ENCODE results near the gene PRG2. TPM values are rescaled to one million over a fixed set of nuclear protein-coding genes. Genes with fewer than 3 reads are reported as not detected.

The PRG2 gene
- polyA plus RNA-seq, 2 of the 4 experiments (the other 2 are of a cell fraction): not detected

DNA sequence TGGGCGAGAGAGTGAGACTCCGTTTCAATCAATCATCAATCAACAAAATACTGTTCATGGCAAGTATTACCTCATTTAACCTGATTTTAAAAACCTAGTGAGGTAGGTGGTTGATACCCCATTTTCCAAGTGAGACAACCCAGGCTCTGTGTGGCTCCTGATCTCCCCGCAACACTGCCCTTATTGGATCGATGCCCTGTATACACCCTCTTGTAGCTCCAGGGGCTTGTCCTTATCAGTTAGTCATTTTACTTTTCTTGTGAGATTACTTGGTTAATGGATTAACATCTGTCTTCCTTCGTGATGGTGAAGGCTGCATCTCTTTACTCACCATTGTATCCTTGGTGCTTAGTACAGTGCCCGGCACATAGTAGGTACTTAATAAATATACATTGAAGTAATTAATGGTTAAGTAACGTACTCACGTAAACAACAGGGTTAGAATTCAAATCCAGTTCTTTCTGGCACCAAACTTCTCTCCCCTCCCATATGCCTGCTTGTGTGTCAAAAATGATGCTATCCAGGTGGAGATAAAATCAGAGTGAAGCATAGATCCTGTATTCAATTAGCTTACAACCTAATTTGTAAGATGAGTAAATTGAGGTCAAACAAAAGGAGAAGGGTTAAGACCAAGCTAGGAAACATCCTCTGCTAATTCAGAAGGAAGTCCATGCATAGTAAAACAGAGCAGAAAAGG lies 1.8 kb upstream of the PRG2 start:
- no peaks in the 10 kb centered on the region for H3K4me1 ChIP-seq
- no peaks in the 10 kb centered on the region for H3K9me3 ChIP-seq
- no peak overlapping the region for H3K4me2 ChIP-seq
- H3K4me3 ChIP-seq: no peak overlapping the region
- ChIA-PET CTCF (interaction anchor here (1.0 to 1.4 kb wide), 2 partner anchors 16 to 66 kb away, joined by 3 to 4 read pairs; no protein-coding TSS in a partner anchor), POLR2A (no interaction called here)
- no peak overlapping the region for H3K27ac ChIP-seq
- TF ChIP-seq EHMT2 (IDR thresholded peaks at IDR 0.05; ENCODE audit: low read depth) (no peak), FOXS1 (CRISPR knock-in tag; IDR thresholded peaks at IDR 0.05) (no peak), GATA3 (IDR thresholded peaks at IDR 0.05; ENCODE audit: borderline replicate concordance) (no peak), CHD4 (IDR thresholded peaks at IDR 0.05; ENCODE audit: borderline replicate concordance) (no peak), CBX8 (IDR thresholded peaks at IDR 0.05) (no peak), PHF8 (IDR thresholded peaks at IDR 0.05; ENCODE audit: borderline replicate concordance, low read depth) (no peak), NR3C1 (IDR thresholded peaks at IDR 0.05) (no peak), MYC (IDR thresholded peaks at IDR 0.05; ENCODE audit: borderline replicate concordance, low read length) (no peak), RFX5 (IDR thresholded peaks at IDR 0.05) (no peak), ZNF302 (CRISPR knock-in tag; IDR thresholded peaks at IDR 0.05) (no peak), ZC3H11A (IDR thresholded peaks at IDR 0.05) (no peak)
- TF ChIP-seq, protein P1, sequence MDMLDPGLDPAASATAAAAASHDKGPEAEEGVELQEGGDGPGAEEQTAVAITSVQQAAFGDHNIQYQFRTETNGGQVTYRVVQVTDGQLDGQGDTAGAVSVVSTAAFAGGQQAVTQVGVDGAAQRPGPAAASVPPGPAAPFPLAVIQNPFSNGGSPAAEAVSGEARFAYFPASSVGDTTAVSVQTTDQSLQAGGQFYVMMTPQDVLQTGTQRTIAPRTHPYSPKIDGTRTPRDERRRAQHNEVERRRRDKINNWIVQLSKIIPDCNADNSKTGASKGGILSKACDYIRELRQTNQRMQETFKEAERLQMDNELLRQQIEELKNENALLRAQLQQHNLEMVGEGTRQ (IDR thresholded peaks at IDR 0.05): no peak
- TF ChIP-seq, protein P2, sequence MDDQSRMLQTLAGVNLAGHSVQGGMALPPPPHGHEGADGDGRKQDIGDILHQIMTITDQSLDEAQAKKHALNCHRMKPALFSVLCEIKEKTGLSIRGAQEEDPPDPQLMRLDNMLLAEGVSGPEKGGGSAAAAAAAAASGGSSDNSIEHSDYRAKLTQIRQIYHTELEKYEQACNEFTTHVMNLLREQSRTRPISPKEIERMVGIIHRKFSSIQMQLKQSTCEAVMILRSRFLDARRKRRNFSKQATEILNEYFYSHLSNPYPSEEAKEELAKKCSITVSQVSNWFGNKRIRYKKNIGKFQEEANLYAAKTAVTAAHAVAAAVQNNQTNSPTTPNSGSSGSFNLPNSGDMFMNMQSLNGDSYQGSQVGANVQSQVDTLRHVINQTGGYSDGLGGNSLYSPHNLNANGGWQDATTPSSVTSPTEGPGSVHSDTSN (IDR thresholded peaks at IDR 0.05): no peak
- ATAC-seq (no peak), FAIRE-seq (peak; percentile 54), DNase-seq (ENCODE audit: low read depth in 1 of 2, low spot score in 1 of 2) (no peak)
- 55% methylated on average over 8 of the region's 8 CpGs for WGBS (ENCODE audit: missing lambda C conversion rate)

DNA sequence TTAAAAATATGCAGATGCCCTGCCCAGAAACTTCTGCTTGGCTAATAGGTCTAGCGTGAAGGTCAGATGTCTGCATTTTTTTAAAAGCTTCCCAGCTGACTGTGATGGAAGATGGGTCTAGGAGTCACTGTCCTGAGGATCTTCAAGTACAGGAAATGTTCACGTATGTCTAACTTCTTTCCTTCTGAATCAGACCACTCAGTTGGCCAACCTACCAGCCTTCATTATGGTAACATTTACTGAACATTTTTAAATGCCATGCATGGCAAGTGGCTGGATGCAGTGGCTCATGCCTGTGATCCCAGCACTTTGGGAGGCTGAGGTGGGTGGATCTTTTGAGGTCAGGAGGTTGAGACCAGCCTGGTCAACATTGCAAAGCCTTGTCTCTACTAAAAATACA lies 1.1 kb upstream of the PRG2 start:
- no peak overlapping the region for H3K4me2 ChIP-seq
- H3K4me3 ChIP-seq: no peak overlapping the region
- FAIRE-seq (no peak), ATAC-seq (no peak), DNase-seq (ENCODE audit: low read depth in 1 of 2, low spot score in 1 of 2) (no peak)
- TF ChIP-seq RFX5 (IDR thresholded peaks at IDR 0.05) (no peak), HOXA7 (CRISPR knock-in tag; IDR thresholded peaks at IDR 0.05) (no peak), HEYL (CRISPR knock-in tag; IDR thresholded peaks at IDR 0.05) (no peak), FOXS1 (CRISPR knock-in tag; IDR thresholded peaks at IDR 0.05) (no peak), HOXB13 (CRISPR knock-in tag; IDR thresholded peaks at IDR 0.05; ENCODE audit: low read depth) (no peak), CEBPB (IDR thresholded peaks at IDR 0.05) (no peak), HOXB5 (CRISPR knock-in tag; IDR thresholded peaks at IDR 0.05) (no peak), ZNF302 (CRISPR knock-in tag; IDR thresholded peaks at IDR 0.05) (no peak), MYC (IDR thresholded peaks at IDR 0.05; ENCODE audit: borderline replicate concordance, low read length) (no peak), ESRRA (IDR thresholded peaks at IDR 0.05; ENCODE audit: borderline replicate concordance, low read length) (no peak), CHD4 (IDR thresholded peaks at IDR 0.05; ENCODE audit: borderline replicate concordance) (no peak), RAD21 (conservative IDR thresholded peaks at IDR 0.05 in 1 of 2, IDR thresholded peaks at IDR 0.05 in 1 of 2) (no peak)
- TF ChIP-seq, protein P1 (IDR thresholded peaks at IDR 0.05): no peak
- TF ChIP-seq, protein P3, sequence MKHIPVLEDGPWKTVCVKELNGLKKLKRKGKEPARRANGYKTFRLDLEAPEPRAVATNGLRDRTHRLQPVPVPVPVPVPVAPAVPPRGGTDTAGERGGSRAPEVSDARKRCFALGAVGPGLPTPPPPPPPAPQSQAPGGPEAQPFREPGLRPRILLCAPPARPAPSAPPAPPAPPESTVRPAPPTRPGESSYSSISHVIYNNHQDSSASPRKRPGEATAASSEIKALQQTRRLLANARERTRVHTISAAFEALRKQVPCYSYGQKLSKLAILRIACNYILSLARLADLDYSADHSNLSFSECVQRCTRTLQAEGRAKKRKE (CRISPR knock-in tag; IDR thresholded peaks at IDR 0.05; ENCODE audit: low read depth): no peak
- TF ChIP-seq, protein P4, sequence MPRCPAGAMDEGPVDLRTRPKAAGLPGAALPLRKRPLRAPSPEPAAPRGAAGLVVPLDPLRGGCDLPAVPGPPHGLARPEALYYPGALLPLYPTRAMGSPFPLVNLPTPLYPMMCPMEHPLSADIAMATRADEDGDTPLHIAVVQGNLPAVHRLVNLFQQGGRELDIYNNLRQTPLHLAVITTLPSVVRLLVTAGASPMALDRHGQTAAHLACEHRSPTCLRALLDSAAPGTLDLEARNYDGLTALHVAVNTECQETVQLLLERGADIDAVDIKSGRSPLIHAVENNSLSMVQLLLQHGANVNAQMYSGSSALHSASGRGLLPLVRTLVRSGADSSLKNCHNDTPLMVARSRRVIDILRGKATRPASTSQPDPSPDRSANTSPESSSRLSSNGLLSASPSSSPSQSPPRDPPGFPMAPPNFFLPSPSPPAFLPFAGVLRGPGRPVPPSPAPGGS (IDR thresholded peaks at IDR 0.05): no peak
- WGBS (ENCODE audit: missing lambda C conversion rate): 36% methylated on average over 2 of the region's 2 CpGs
- POLR2A ChIA-PET: no interaction called here
- H3K27ac ChIP-seq: no peak overlapping the region
- no peaks in the 10 kb centered on the region for H3K4me1 ChIP-seq
- no peaks in the 10 kb centered on the region for H3K9me3 ChIP-seq
- CTCF ChIA-PET: interaction anchor here (1.0 to 1.4 kb wide), 2 partner anchors 17 to 67 kb away, joined by 3 to 4 read pairs; no protein-coding TSS in a partner anchor

Measured in A549 (cell line).